Measurements from ENCODE around the gene SH3BP2. TPM values are rescaled to one million over a fixed set of nuclear protein-coding genes. Genes with fewer than 3 reads are reported as not detected.

SH3BP2 gene
- total RNA-seq, 1 experiment from 2014 or later, result 8.2 TPM

GRCh38 chr4:2829933-2830451, 37.1 kb downstream of the SH3BP2 start:
- DNase-seq (ENCODE audit: extremely low read depth, low read depth), result no peak

DNA sequence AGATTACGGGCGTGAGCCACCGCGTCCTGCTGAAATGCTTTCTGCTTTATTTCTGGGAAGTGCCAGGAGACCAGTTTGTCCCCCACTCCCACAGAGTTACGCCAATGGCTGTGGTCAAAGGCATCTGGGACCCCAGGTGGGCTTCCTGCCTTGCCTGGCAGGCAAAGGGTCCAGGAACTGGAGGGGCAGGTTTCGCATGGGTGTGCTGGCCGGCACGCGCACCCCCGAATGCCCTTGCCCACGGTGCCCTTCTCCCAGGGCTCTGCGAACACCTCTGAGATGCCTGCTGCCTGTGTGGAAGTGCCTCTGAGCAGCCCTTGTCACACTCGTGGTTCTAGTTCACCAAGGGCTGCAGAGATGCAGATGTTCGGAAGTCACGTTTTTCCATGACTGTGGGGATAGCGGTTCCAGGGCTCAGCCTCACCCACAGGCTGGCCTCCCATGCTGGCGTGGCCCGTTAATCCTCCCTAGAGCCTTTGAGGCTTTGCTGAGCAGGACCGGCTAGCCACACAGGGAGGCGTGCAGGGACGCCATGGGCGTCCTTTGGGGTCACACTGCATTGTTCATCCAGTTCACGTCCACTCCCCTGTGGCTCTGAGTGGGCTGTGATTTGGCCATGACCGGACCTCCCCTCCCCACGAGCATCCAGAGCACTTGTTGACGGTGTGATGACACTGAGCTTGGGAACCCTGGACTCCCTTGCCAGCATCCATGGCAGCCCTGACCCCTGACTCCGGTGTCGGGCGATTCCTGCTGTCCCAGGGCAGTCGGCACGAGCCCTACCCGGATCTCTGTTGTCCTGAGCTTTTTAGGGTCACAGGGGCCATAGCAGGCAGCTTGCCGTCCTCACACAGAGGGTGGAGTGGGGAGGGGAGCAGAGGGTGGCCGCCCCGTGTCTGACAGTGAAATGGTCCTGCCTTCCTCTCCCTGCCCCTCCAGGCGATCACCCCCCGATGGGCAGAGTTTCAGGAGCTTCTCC, 38.0 kb downstream of the SH3BP2 start:
- DNase-seq (ENCODE audit: extremely low read depth, low read depth), result no peak

DNA sequence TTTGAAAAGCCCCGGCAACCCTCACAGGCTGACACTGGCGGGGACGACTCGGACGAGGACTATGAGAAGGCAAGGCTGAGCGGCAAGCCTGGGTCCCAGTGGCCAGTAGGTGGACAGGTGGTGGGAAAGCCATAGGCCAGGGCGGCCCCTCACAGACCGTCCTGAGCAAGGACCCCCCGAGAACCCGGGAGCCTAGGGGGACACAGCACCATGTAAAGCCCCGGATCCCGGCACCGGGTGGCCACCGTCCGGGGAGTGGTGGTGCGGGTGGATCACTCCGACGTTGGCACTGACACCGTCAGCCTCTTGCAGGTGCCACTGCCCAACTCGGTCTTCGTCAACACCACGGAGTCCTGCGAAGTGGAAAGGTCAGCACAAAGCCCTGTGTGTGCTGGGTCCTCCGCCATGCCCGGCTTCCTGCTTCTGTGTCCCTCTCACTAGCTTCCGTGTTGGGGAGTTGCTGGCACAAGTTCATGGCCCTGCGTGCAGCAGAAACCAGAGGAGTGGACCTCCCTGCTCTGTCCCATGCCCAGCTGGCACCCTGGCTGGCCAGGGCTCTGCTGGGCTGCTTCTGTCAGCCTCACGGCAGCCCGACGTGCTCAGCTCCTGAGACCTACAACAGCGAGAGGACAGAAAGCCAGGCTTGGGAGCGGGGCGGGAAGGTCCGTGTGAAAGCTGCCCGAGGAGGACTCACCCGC, 38.9 kb downstream of the SH3BP2 start:
- no peak for DNase-seq (ENCODE audit: extremely low read depth, low read depth)

DNA sequence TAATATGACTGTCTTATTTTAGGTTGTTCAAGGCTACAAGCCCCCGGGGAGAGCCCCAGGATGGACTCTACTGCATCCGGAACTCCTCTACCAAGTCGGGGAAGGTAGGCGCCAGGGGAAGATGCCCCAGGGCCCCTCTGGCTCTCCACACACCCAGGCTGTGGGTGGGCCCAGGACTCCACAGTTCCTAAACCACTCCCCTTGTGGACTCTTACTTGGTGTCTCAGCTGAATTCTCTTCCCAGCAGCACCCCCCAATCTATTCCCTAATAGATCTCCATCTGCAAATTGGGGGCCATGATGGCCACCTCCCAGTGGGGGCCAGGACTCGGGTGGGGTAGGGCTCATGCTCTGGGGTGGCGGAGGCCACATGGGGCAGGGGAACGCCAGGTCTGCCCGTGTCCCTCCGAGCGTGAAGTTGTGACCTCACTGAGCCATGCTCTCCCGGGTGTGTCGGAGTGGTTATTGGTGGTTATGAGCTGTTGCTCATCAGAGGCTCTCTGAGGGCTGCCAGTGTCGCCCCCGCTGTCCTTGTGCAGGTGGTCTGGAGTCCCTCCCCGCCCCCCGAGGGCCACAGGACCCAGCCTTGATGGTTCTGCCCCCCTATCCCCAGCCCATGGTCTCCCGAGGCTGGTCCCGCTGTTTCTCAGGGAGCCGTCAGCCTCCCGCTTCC, 39.6 kb downstream of the SH3BP2 start:
- no peak for DNase-seq (ENCODE audit: extremely low read depth, low read depth)

DNA sequence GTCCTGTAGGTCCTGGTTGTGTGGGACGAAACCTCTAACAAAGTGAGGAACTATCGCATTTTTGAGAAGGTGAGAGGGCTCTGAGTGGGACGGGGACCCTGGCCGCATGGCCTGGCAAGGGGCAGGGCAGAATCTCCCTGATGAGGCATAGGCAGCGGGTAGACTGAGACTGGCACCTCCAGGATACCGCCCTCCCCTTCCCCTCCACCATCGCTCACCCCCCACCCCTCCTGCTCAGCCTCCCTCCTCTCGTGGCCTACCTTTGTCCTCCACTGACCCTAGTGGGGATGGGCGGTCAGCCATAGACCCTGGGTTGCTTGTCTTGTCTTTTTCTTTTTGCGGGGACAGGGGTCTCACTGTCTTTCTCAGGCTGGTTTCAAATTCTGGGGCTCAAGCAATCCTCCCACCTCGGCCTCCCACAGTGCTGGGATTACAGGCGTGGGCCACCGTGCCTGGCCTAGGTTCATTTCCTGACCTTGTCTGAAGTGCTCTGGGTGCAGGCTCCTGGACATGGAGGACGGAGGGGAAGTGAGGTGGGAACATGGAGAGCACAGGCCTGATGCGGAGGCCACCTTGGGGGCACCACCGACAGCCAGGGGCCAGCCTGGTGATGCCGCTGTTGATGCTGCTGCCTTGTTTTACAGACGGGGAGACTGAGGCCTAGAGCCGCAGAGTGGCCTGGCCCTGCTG, 40.2 kb downstream of the SH3BP2 start:
- no peak for DNase-seq (ENCODE audit: extremely low read depth, low read depth)

DNA sequence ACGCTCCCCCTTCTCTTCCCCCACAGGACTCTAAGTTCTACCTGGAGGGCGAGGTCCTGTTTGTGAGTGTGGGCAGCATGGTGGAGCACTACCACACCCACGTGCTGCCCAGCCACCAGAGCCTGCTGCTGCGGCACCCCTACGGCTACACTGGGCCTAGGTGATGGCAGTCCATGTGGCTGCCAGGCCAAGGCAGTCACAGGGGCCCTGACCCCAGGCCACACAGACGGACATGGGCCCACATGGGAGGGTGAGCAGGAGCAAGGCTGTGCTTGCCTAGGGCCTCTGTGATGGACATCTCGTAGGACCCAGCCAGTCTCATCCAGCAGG, 40.8 kb downstream of the SH3BP2 start:
- DNase-seq (ENCODE audit: extremely low read depth, low read depth), result no peak

GRCh38 chr4:2834001-2834921, 41.4 kb downstream of the SH3BP2 start:
- no peak for DNase-seq (ENCODE audit: extremely low read depth, low read depth)

DNA sequence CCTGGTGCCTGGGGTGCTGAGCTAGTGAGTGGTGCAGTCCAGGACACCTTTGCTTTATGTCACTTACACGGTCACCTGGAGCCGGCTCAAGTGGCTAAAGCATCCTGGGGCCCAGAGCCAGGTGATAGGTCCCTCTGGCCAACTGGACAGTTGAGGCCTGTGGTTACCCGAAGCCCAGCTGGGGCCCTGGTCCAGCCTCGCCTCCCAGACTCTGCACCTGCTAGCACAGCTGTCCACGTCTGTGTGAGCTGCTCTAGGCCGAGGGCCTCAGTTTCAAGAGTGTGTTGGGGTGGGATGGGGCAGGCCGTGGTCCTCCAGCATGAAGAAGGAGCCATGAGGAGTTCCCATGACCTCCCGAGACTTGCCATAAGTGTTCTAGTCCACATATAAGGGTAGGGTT, 43.1 kb downstream of the SH3BP2 start:
- DNase-seq (ENCODE audit: extremely low read depth, low read depth), result no peak

- no peak for DNase-seq (ENCODE audit: extremely low read depth, low read depth)
Measured at GRCh38 chr4:2836391-2836859, 43.5 kb downstream of the SH3BP2 start.

DNA sequence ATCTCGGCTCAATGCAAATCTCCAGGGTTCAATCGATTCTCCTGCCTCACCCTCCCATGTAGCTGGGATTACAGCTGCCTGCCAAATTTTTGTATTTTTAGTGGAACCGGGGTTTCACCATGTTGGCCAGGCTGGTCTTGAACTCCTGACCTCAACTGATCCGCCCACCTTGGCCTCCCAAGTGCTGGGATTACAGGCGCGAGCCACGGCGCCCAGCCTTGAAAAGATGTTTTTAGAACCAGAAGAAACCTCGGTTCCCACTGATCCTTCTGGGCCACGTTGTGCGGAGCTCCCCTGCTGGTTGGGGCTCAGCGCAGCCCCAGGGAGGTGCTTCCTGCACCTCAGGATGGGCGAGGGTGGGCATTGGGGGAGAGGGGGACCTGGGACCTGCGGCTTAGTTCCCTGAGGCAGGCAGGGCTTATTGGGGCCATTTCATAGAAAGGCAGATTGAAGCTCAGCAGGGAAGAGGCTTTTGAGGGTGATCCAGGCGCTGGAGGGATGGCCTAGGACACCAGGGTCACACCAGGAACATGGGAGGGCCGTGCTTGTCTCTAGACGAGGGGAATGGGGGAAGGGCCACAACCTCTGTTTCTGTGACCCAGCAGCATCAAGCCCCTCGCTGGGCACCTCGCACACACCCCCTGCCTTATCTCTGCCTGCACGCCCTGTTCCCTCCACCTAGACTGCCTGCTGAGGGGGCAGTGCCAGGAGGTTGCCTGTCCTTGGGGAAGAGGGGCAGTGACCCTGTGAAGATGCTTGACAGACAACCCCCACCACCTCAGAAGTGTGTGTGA, 44.4 kb downstream of the SH3BP2 start:
- no peak for DNase-seq (ENCODE audit: extremely low read depth, low read depth)

DNA sequence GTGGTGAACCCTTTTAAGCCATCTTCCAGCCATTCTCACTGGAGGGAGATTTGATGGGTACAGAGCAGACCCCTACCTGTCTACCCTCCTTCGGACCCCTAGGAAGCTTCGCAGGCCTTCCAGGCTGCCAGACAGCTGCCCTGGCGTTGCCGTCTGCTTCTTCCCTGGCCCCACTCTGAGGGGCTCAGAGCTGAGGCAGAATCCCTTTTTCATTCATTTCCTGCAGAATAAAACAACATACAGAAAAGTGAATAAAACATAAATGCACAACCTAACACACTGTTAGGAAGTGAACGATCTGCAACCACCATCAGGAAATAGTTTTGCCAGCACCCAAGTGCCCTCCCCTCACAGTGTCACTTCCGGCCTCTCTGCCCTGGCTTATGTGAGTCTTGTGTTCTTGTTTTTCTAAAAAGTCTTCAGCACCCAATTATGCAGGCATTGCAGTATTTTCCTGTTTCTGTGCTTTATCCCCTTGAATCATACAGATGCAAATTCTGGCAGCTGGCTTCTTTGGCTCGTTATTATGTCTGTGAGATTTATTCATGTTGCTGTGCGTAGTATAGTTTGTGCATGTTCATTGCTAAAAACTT, 45.1 kb downstream of the SH3BP2 start:
- no peak for DNase-seq (ENCODE audit: extremely low read depth, low read depth)

DNA sequence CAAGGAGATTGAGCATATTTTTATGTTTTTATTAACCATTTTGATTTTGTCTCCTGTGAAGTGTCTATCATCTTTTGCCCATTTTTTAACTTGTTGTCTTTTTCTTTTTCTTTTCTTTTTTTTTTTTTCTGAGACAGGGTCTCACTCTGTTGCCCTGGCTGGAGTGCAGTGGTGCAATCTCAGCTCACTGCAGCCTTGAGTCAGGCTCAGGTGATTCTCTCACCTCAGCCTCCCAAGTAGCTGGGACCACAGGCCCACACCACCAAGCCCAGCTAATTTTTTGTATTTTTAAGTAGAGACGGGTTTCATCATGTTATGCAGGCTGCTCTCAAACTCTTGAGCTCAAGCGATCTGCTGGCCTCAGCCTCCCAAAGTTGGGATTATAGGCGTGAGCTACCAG, 46.2 kb downstream of the SH3BP2 start:
- no peak for DNase-seq (ENCODE audit: extremely low read depth, low read depth)

GRCh38 chr4:2842687-2843262, 49.9 kb downstream of the SH3BP2 start:
- no peak for DNase-seq (ENCODE audit: extremely low read depth, low read depth)

DNA sequence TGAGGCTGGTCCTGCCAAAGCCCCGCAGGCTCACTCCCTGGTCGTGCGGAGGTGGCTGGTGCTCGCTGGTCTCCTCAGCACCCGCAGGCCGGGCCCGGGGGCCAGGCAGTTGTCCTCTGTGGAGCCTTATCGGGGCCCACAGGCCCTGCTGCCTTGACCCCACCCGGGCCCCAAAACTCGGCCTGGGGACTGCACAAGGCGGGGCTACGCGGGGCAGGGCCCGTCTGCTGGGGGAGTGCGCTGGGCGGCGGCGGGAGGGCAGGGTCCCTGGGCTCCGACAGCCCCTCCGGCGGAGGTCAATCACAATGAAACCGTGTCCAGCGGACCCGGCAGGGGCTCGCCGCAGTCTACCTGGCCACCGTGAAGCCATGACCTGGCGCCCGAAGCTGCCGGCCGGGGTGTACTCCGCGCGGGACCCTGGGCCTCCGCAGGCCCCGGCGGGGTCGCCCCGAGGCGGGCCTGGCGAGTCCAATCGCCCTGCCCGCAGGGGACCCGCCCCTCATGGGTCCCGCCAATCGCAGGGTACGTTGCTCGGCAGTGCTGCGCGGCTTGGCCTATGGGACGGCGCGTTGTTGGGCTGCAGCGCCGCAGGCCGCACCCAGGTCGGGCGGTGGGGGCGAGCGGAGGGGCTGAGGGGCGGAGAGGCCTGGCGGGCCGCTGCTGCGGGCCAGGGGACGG, 50.5 kb downstream of the SH3BP2 start, which contains the start of gene ADD1:
Gene ADD1 (plus strand): TSS at position 582 of the 678 bp plus-strand sequence. CDS start 32,072 bp downstream, outside the sequence.
- peak; percentile 82 for DNase-seq (ENCODE audit: extremely low read depth, low read depth)

DNA sequence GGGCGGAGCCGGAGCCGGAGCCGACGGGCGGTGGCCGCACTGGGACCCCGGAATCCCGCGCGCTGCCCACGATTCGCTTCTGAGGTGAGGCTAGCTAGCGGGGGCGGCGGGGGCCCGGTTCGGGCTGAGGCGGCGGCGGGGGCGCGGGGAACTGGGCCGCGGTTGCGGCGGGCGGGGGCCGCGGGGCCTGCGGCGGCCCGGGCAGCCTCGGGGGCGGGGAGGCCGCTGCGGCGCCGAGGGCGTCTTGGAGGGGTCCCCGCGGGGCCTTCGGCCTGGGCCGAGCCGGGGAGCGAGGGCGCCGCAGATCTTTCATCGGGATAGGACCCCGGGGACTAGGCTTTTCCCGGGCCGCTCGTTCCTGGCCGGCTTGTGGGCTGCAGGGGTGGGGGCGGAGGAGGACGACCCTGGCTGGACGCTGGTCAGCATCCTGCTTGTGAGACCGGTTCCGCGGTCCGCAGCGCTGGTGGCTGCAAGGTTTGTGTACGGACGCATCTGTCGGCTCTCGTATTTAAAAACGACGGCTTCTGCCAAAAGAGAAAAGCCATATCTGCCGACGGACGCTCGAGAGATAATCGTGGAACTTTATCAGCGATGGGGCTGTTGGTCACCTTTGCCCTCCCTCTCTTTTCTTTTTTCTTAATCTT, 51.2 kb downstream of the SH3BP2 start:
- no peak for DNase-seq (ENCODE audit: extremely low read depth, low read depth)

GRCh38 chr4:2846172-2846571, 53.3 kb downstream of the SH3BP2 start:
- DNase-seq (ENCODE audit: extremely low read depth, low read depth), result no peak
